Psoas muscle (tissue), 8 donors: ENCODE data around the gene NUDT4B. TPM values are rescaled to one million over a fixed set of nuclear protein-coding genes. Genes with fewer than 3 reads are reported as not detected.
"Not testable (repeated sequence)": the region's sequence is repeated elsewhere in the genome, so short reads cannot be mapped to it uniquely, and the experiment has no call there.

ENCODE experiments used
- ATAC-seq, 4 donors: fragments of 200-7000 bp; cut with Tn5 transposase; one replicate each; pipeline ENCODE4 v1.9.1; 2020; ENCODE audit warnings: moderate library complexity in 3 of 4, mild to moderate bottlenecking in 2 of 4
- DNase-seq, 2 donors: peaks; one replicate each; pipeline ENCODE4 v3.0.0-alpha.2; 2020
- H3K27ac ChIP-seq: fragments of 200-600 bp; one replicate; pipeline ENCODE4 v1.8.0; 2022
- H3K27me3 ChIP-seq, 3 donors: fragments of 200-600 bp in 1 of 3; one replicate each; pipeline versions ENCODE4 v1.6.1 to v1.8.0; 2013 to 2022; ENCODE audit warnings: low read length in 2 of 3, mild to moderate bottlenecking in 2 of 3, moderate library complexity in 1 of 3; ENCODE audit not compliant: insufficient read depth in 3 of 3
- H3K36me3 ChIP-seq, 2 donors: fragments of 200-600 bp in 1 of 2; one replicate each; pipeline versions ENCODE4 v1.6.1 to v1.8.0; 2013 to 2022; ENCODE audit warnings: low read depth in 1 of 2, mild to moderate bottlenecking in 1 of 2, moderate library complexity in 1 of 2; ENCODE audit not compliant: insufficient read depth in 1 of 2
- H3K4me1 ChIP-seq: fragments of 200-600 bp; one replicate; pipeline ENCODE4 v1.8.0; 2022
- H3K4me3 ChIP-seq: fragments of 200-600 bp; one replicate; pipeline ENCODE4 v1.8.0; 2022; ENCODE audit warnings: mild to moderate bottlenecking
- H3K9me3 ChIP-seq: fragments of 200-600 bp; one replicate; pipeline ENCODE4 v1.8.0; 2022
- WGBS, 3 donors: extraction: QIAGEN DNeasy Blood & Tissue Kit; methylation state at CpG; one replicate each; pipeline versions ENCODE4 v1.1.6 to v1.1.7; 2013; 5-methylcytosine and 5-hydroxymethylcytosine counted together
- intact Hi-C, 2 donors: fragments of 100-400 bp; cut with DNase I; formaldehyde crosslinking; loops; one replicate each; pipeline versions ENCODE4 v1.11.0 to v1.14.2; 2022
- polyA plus RNA-seq, 3 donors: library from polyadenylated mRNA; stranded (reverse); fragments of 200-250 nt; gene quantifications; one replicate each; pipeline ENCODE4 v1.2.3, GENCODE V29; 2013
- total RNA-seq, 4 donors: library from RNA; stranded (reverse); fragmentation: NEBNext Ultra II Directional in 2 of 4; extraction: Animal tissue kit (Norgen Biotek cat#: 25700) in 2 of 4; gene quantifications; one replicate each; pipeline versions ENCODE4 v1.2.1 to v1.2.4, GENCODE V29; 2021 to 2023
- donor health status: healthy with polysubstance abuse.
- donor health status: DM: no; HTN: no; CAD: no; lungs with moderate emphysema.
- donor health status: Bipolar disorder and iron deficiency.
- donor health status: healthy.
- donor health status: DM: yes; HTN: yes; CAD: no.
- donor health status: DM: no; HTN: no; CAD: no.
- donor health status: DM: no; HTN: no; CAD: no.
- donor health status: DM: yes; HTN: yes; CAD: no.

Gene NUDT4B
- total and polyA plus RNA-seq, 7 donors = 0.45 to 29.8 (median 5.9) TPM; not detected in 1

- no CpG with 5 or more reads among the region's 2 CpGs for WGBS, 3 donors
- intact Hi-C loops, H3K9me3 ChIP-seq, H3K27me3 ChIP-seq, ATAC-seq, H3K4me3 ChIP-seq, H3K36me3 ChIP-seq, DNase-seq, H3K27ac ChIP-seq, H3K4me1 ChIP-seq: not testable (repeated sequence)
Observed at GRCh38 chr1:148768541-148768940, 20.0 kb downstream of the NUDT4B start.

GRCh38 chr1:148769495-148769894 lies 20.9 kb downstream of the NUDT4B start:
- H3K4me3 ChIP-seq, H3K36me3 ChIP-seq, ATAC-seq, H3K27me3 ChIP-seq, DNase-seq, H3K27ac ChIP-seq, H3K4me1 ChIP-seq, intact Hi-C loops, H3K9me3 ChIP-seq: not testable (repeated sequence)
- WGBS, 3 donors = no CpG with 5 or more reads among the region's 3 CpGs

GRCh38 chr1:148773690-148774089 lies 25.1 kb downstream of the NUDT4B start:
- H3K27me3 ChIP-seq, H3K36me3 ChIP-seq, H3K4me1 ChIP-seq, H3K9me3 ChIP-seq, DNase-seq, H3K4me3 ChIP-seq, intact Hi-C loops, H3K27ac ChIP-seq: not testable (repeated sequence)
- WGBS, 3 donors = no CpG with 5 or more reads among the region's 4 CpGs
- ATAC-seq = peak; percentile 93 to 96 (median 95)

- H3K27ac ChIP-seq, H3K4me1 ChIP-seq, intact Hi-C loops, H3K36me3 ChIP-seq, H3K9me3 ChIP-seq, DNase-seq, H3K27me3 ChIP-seq, H3K4me3 ChIP-seq: not testable (repeated sequence)
- no CpG with 5 or more reads among the region's 1 CpG for WGBS, 3 donors
- ATAC-seq = peak; percentile 48 to 69 (median 66)
Observed at GRCh38 chr1:148774102-148774501, 25.5 kb downstream of the NUDT4B start.

GRCh38 chr1:148775263-148775662 lies 26.7 kb downstream of the NUDT4B start:
- H3K4me3 ChIP-seq, H3K27ac ChIP-seq, H3K4me1 ChIP-seq, H3K36me3 ChIP-seq, H3K27me3 ChIP-seq, intact Hi-C loops, DNase-seq, H3K9me3 ChIP-seq, ATAC-seq: not testable (repeated sequence)
- WGBS, 3 donors = no CpG with 5 or more reads among the region's 2 CpGs

GRCh38 chr1:148777649-148778048 lies 29.1 kb downstream of the NUDT4B start:
- H3K27me3 ChIP-seq = not testable (repeated sequence)

GRCh38 chr1:148780404-148780803 lies 31.8 kb downstream of the NUDT4B start:
- H3K9me3 ChIP-seq, H3K27ac ChIP-seq, H3K4me1 ChIP-seq, H3K4me3 ChIP-seq, intact Hi-C loops, H3K27me3 ChIP-seq, ATAC-seq, DNase-seq, H3K36me3 ChIP-seq: not testable (repeated sequence)
- WGBS, 3 donors = no CpG with 5 or more reads among the region's 1 CpG

More at GRCh38 chr1:148777649-148778048, 29.1 kb downstream of the NUDT4B start:
- H3K9me3 ChIP-seq, DNase-seq, H3K27ac ChIP-seq, ATAC-seq, H3K4me1 ChIP-seq, intact Hi-C loops, H3K36me3 ChIP-seq, H3K4me3 ChIP-seq: not testable (repeated sequence)
- WGBS, 3 donors = no CpG with 5 or more reads among the region's 1 CpG

GRCh38 chr1:148791543-148792099 lies 43.0 kb downstream of the NUDT4B start:
- H3K4me1 ChIP-seq, H3K9me3 ChIP-seq, H3K36me3 ChIP-seq, DNase-seq, H3K4me3 ChIP-seq, H3K27me3 ChIP-seq, intact Hi-C loops, H3K27ac ChIP-seq: not testable (repeated sequence)
- peak; percentile 36 to 77 (median 56) for ATAC-seq
- WGBS, 3 donors = no CpG with 5 or more reads among the region's 23 CpGs

- H3K36me3 ChIP-seq, DNase-seq, H3K27ac ChIP-seq, H3K4me1 ChIP-seq, ATAC-seq, H3K9me3 ChIP-seq, intact Hi-C loops, H3K4me3 ChIP-seq, H3K27me3 ChIP-seq: not testable (repeated sequence)
- no CpG with 5 or more reads among the region's 4 CpGs for WGBS, 3 donors
Observed at GRCh38 chr1:148793762-148794332, 45.3 kb downstream of the NUDT4B start.

Other genes starting within 250 kb of the NUDT4B start
- 10 to 100 TPM in 2 of 4 donors, 1 to 10 TPM in 2; 6.4 to 26.7 (median 10.5) TPM for gene NBPF14, start 152.8 kb upstream of the NUDT4B start, total RNA-seq
- 10 to 100 TPM in 1 of 3 donors, 1 to 10 TPM in 2; 4.9 to 25.1 (median 5.9) TPM for gene NBPF14, start 152.8 kb upstream of the NUDT4B start, polyA plus RNA-seq
- 1,000 to 10,000 TPM; 1,830 to 3,658 (median 2,938) TPM for gene PDE4DIP, start 95.7 kb downstream of the NUDT4B start, total RNA-seq
- gene PDE4DIP, start 95.7 kb downstream of the NUDT4B start, polyA plus RNA-seq = 1,000 to 10,000 TPM in 2 of 3 donors, 100 to 1,000 TPM in 1; 368 to 2,569 (median 1,043) TPM